OCI-LY1 (cell line): ENCODE data around the gene YBEY.

Experiments used
- H2AFZ ChIP-seq: fragments of 200-600 bp; sonication (generic), shearing (Covaris generic); 2 replicates; pipeline ENCODE4 v1.6.0; 2014; ENCODE audit warnings: antibody characterized with exemption, mild to moderate bottlenecking, low read length
- H3F3A ChIP-seq: fragments of 200-600 bp; sonication (generic), shearing (Covaris generic); 2 replicates; pipeline ENCODE4 v1.6.0; 2014; ENCODE audit warnings: mild to moderate bottlenecking, antibody characterized with exemption, low read length, moderate library complexity; ENCODE audit not compliant: insufficient read depth
- H3K27ac ChIP-seq: fragments of 200-600 bp; sonication (generic); 2 replicates; pipeline ENCODE4 v1.5.1; 2014; ENCODE audit warnings: low read length, mixed run types, mild to moderate bottlenecking, low read depth; ENCODE audit not compliant: poor library complexity, severe bottlenecking
- H3K27me3 ChIP-seq: fragments of 200-600 bp; sonication (generic); 2 replicates; pipeline ENCODE4 v1.6.0; 2014; ENCODE audit warnings: antibody characterized with exemption, mild to moderate bottlenecking, low read length, moderate library complexity; ENCODE audit not compliant: insufficient read depth
- H3K36me3 ChIP-seq: fragments of 200-600 bp; sonication (generic); 2 replicates; pipeline ENCODE4 v1.6.1; 2014; ENCODE audit warnings: mild to moderate bottlenecking, antibody characterized with exemption, low read length, moderate library complexity, mixed read lengths; ENCODE audit not compliant: insufficient read depth
- H3K4me1 ChIP-seq: fragments of 200-600 bp; sonication (generic); 2 replicates; pipeline ENCODE4 v1.5.1; 2014; ENCODE audit warnings: mild to moderate bottlenecking, low read length, moderate library complexity; ENCODE audit not compliant: insufficient read depth, severe bottlenecking
- H3K4me2 ChIP-seq: fragments of 200-600 bp; sonication (generic), shearing (Covaris generic); 2 replicates; pipeline ENCODE4 v1.6.1; 2014; ENCODE audit warnings: low read length
- H3K4me3 ChIP-seq: fragments of 200-600 bp; sonication (generic); 2 replicates; pipeline ENCODE4 v1.5.1; 2014; ENCODE audit warnings: low read length, low read depth, mild to moderate bottlenecking, mixed read lengths; ENCODE audit not compliant: poor library complexity, severe bottlenecking
- H3K79me2 ChIP-seq: fragments of 200-600 bp; shearing (Covaris generic); 2 replicates; pipeline ENCODE4 v1.6.1; 2016; ENCODE audit warnings: mixed run types, low read length, mixed read lengths; ENCODE audit not compliant: insufficient read depth
- H3K9ac ChIP-seq: fragments of 200-600 bp; sonication (generic), shearing (Covaris generic); 2 replicates; pipeline ENCODE4 v1.6.1; 2014; ENCODE audit warnings: mild to moderate bottlenecking, low read length, mixed read lengths
- H3K9me2 ChIP-seq: fragments of 200-600 bp; sonication (generic), shearing (Covaris generic); 2 replicates; pipeline ENCODE4 v1.6.1; 2014; ENCODE audit warnings: low read depth, mild to moderate bottlenecking, low read length, mixed read lengths
- H3K9me3 ChIP-seq: fragments of 200-600 bp; shearing (Covaris generic); 2 replicates; pipeline ENCODE4 v1.6.1; 2014; ENCODE audit warnings: low read length, mixed read lengths
- H4K20me1 ChIP-seq: fragments of 200-600 bp; sonication (generic), shearing (Covaris generic); 2 replicates; pipeline ENCODE4 v1.6.0; 2016; ENCODE audit warnings: mild to moderate bottlenecking, low read length; ENCODE audit not compliant: insufficient read depth
- EZH2 ChIP-seq: fragments of 200-600 bp; sonication (generic), shearing (Covaris generic); IDR thresholded peaks from 2 replicates; pipeline ENCODE4 v1.8.0; 2017; ENCODE audit warnings: borderline replicate concordance, mixed run types, mild to moderate bottlenecking, antibody characterized with exemption, low read length, moderate library complexity, mixed read lengths
- TF ChIP-seq, protein P1 (sequence below): fragments of 200-600 bp; sonication (generic), shearing (Covaris generic); IDR thresholded peaks from 2 replicates; pipeline ENCODE4 v1.5.1; 2017; ENCODE audit warnings: mild to moderate bottlenecking, antibody characterized with exemption, low read length, moderate library complexity, mixed read lengths

The YBEY gene

DNA sequence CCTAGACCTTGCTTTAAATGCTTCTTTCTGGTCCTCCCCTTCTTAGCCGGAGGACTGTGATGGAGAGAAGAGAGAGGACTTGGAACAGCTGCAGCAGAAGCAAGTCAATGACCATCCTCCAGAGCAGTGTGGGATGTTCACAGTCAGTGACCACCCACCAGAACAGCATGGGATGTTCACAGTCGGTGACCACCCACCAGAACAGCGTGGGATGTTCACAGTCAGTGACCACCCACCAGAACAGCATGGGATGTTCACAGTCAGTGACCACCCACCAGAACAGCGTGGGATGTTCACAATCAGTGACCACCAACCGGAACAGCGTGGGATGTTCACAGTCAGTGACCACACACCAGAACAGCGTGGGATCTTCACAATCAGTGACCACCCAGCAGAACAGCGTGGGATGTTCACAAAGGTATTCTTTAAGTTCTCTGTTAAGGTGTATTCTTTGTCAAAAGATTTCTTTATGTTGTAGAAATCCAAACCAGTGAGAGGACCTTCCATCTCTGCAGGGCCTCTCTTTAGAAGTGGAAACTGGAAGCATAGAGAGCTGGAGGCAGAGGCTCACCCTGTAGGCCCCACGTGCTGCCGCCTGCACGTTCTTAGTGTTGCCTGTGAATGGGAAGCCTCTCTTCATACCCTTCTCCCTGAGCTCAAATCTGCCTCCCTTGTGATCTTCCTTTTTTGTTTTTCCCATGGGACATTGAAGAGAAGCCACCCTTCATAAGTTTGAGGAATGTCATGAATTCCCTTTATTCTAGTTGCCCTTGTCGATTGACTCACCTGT lies 48.4 kb downstream of the YBEY start:
- TF ChIP-seq, protein P1, sequence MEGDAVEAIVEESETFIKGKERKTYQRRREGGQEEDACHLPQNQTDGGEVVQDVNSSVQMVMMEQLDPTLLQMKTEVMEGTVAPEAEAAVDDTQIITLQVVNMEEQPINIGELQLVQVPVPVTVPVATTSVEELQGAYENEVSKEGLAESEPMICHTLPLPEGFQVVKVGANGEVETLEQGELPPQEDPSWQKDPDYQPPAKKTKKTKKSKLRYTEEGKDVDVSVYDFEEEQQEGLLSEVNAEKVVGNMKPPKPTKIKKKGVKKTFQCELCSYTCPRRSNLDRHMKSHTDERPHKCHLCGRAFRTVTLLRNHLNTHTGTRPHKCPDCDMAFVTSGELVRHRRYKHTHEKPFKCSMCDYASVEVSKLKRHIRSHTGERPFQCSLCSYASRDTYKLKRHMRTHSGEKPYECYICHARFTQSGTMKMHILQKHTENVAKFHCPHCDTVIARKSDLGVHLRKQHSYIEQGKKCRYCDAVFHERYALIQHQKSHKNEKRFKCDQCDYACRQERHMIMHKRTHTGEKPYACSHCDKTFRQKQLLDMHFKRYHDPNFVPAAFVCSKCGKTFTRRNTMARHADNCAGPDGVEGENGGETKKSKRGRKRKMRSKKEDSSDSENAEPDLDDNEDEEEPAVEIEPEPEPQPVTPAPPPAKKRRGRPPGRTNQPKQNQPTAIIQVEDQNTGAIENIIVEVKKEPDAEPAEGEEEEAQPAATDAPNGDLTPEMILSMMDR = no peak
- no peak for TF ChIP-seq EZH2
- Histone ChIP-seq H3K9me2 (no peaks in the 10 kb centered on the region), H2AFZ (no peak overlapping the region), H3K27ac (no peak overlapping the region), H3K4me3 (no peak overlapping the region), H4K20me1 (no peaks in the 10 kb centered on the region), H3K79me2 (peaks cover 6% of the 10 kb centered on the region; the same call in 1 of the 2 replicates), H3K4me2 (no peak overlapping the region), H3K9me3 (no peaks in the 10 kb centered on the region), H3K27me3 (no peaks in the 10 kb centered on the region), H3K36me3 (peaks cover 75% of the 10 kb centered on the region), H3K9ac (no peak overlapping the region), H3F3A (no peaks in the 10 kb centered on the region), H3K4me1 (no peaks in the 10 kb centered on the region)

DNA sequence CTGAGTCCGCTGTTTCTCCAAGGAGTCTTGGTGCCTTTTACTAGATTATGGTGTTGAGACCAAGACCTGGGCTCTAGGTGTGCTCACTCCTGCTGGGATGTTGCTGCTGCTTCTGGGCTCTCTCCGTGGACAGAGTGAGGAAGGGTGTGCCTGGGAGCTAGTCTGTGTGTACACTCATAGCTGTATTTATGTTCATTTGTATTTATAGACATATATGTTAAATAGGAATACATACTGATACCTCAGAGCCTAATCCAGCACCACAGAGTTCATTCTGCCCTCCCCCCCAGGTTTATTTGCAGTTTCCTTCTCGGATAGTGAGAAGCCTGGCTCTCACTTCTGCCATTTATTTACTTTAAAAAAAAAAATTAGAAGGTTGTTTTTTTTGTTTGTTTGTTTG lies 50.5 kb downstream of the YBEY start:
- Histone ChIP-seq H3K36me3 (peaks cover 72% of the 10 kb centered on the region), H2AFZ (no peak overlapping the region), H3K4me2 (no peak overlapping the region), H3K9ac (no peak overlapping the region), H3K9me3 (no peaks in the 10 kb centered on the region), H3K9me2 (no peaks in the 10 kb centered on the region), H3K4me1 (no peaks in the 10 kb centered on the region), H3K27me3 (no peaks in the 10 kb centered on the region), H3K79me2 (no peaks in the 10 kb centered on the region), H3K4me3 (no peak overlapping the region), H3K27ac (no peak overlapping the region), H3F3A (no peaks in the 10 kb centered on the region), H4K20me1 (no peaks in the 10 kb centered on the region)
- TF ChIP-seq, protein P1 = no peak
- TF ChIP-seq EZH2 = no peak

DNA sequence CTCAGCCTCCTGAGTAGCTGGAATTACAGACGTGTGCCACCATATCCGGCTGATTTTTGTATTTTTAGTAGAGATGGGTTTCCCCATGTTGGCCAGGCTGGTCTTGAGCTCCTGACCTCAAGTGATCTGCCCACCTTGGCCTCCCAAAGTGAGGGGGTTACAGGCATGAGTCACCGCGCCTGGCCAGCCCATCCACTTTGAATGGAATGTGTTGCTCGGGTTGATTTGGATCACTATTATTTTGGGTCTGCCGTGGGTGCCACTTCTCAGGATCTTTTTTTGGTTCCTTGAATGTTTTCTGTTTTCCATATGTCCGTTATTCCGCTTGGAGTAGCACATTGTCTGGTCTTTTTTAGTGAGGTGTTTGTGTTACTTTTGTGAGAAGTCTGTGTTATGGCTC lies 54.9 kb downstream of the YBEY start:
- no peaks in the 10 kb centered on the region for H4K20me1 ChIP-seq
- no peak overlapping the region for H3K4me3 ChIP-seq
- no peaks in the 10 kb centered on the region for H3F3A ChIP-seq
- H3K27ac ChIP-seq = no peak overlapping the region
- no peaks in the 10 kb centered on the region for H3K4me1 ChIP-seq
- no peak for TF ChIP-seq EZH2
- TF ChIP-seq, protein P1 = no peak
- peaks cover 73% of the 10 kb centered on the region for H3K36me3 ChIP-seq
- H3K9me3 ChIP-seq = no peaks in the 10 kb centered on the region
- no peak overlapping the region for H3K4me2 ChIP-seq
- H3K9ac ChIP-seq = no peak overlapping the region
- no peaks in the 10 kb centered on the region for H3K27me3 ChIP-seq
- no peaks in the 10 kb centered on the region for H3K9me2 ChIP-seq
- no peaks in the 10 kb centered on the region for H3K79me2 ChIP-seq
- H2AFZ ChIP-seq = no peak overlapping the region
